Left renal cortex interstitium (tissue), 4 donors: ENCODE data around the gene ERBB4. TPM values are rescaled to one million over a fixed set of nuclear protein-coding genes. Genes with fewer than 3 reads are reported as not detected.

ENCODE experiments used
- DNase-seq, 4 donors: peaks; one replicate each; pipeline ENCODE4 v3.0.0-alpha.2; 2013; ENCODE audit warnings: low read depth in 4 of 4, low spot score in 2 of 4, missing footprints in 1 of 4
- polyA plus RNA-seq, 4 donors: library from polyadenylated mRNA; unstranded; fragments of 120-200 nt; gene quantifications; one replicate each; pipeline ENCODE4 v1.2.1, GENCODE V29; 2013; ENCODE audit not compliant: insufficient read length in 4 of 4

Gene ERBB4
- polyA plus RNA-seq, 4 donors: 34.7 to 59.5 (median 45.5) TPM

GRCh38 chr2:211453311-211453887 lies 1085.2 kb downstream of the ERBB4 start:
- no peak for DNase-seq

- DNase-seq: no peak
Measured at GRCh38 chr2:211451642-211452041, 1087.0 kb downstream of the ERBB4 start.

GRCh38 chr2:211449819-211450218 lies 1088.8 kb downstream of the ERBB4 start:
- no peak for DNase-seq

GRCh38 chr2:211447548-211447947 lies 1091.1 kb downstream of the ERBB4 start:
- no peak for DNase-seq

- no peak for DNase-seq
Measured at GRCh38 chr2:211440107-211440506, 1098.5 kb downstream of the ERBB4 start.

GRCh38 chr2:211439011-211439410 lies 1099.6 kb downstream of the ERBB4 start:
- no peak for DNase-seq

GRCh38 chr2:211437396-211437795 lies 1101.2 kb downstream of the ERBB4 start:
- no peak for DNase-seq

GRCh38 chr2:211436182-211436581 lies 1102.4 kb downstream of the ERBB4 start:
- DNase-seq: no peak

GRCh38 chr2:211435331-211435730 lies 1103.3 kb downstream of the ERBB4 start:
- no peak for DNase-seq

GRCh38 chr2:211434773-211435172 lies 1103.8 kb downstream of the ERBB4 start:
- DNase-seq: no peak

GRCh38 chr2:211429256-211429920 lies 1109.2 kb downstream of the ERBB4 start:
- DNase-seq: no peak

GRCh38 chr2:211426240-211426639 lies 1112.4 kb downstream of the ERBB4 start:
- no peak for DNase-seq

- DNase-seq: no peak
Measured at GRCh38 chr2:211423018-211423417, 1115.6 kb downstream of the ERBB4 start.

- DNase-seq: no peak
Measured at GRCh38 chr2:211417544-211417943, 1121.1 kb downstream of the ERBB4 start.

GRCh38 chr2:211416373-211416772 lies 1122.2 kb downstream of the ERBB4 start:
- DNase-seq: no peak

- DNase-seq: no peak
Measured at GRCh38 chr2:211413746-211414145, 1124.9 kb downstream of the ERBB4 start.

- DNase-seq: no peak
Measured at GRCh38 chr2:211408483-211408891, 1130.1 kb downstream of the ERBB4 start.

- no peak for DNase-seq
Measured at GRCh38 chr2:211407076-211407475, 1131.5 kb downstream of the ERBB4 start.

GRCh38 chr2:211405036-211405435 lies 1133.6 kb downstream of the ERBB4 start:
- DNase-seq: no peak

- DNase-seq: no peak
Measured at GRCh38 chr2:211404098-211404497, 1134.5 kb downstream of the ERBB4 start.

GRCh38 chr2:211401328-211401727 lies 1137.3 kb downstream of the ERBB4 start:
- no peak for DNase-seq

- DNase-seq: no peak
Measured at GRCh38 chr2:211397764-211398163, 1140.8 kb downstream of the ERBB4 start.

GRCh38 chr2:211396815-211397214 lies 1141.8 kb downstream of the ERBB4 start:
- DNase-seq: no peak
